ENCODE results near the gene NAT14.

- TF ChIP-seq CTCF (IDR thresholded peaks at IDR 0.05) = no peak
- TF ChIP-seq POLR2A (IDR thresholded peaks at IDR 0.05) = no peak
- no peak for TF ChIP-seq POLR2AphosphoS5 (IDR thresholded peaks at IDR 0.05)
Measured at GRCh38 chr19:55468054-55468393, 17.0 kb upstream of the NAT14 start.

All from stomach (tissue), 4 donors.